ENCODE results near the gene SCUBE1.
A peak's percentile ranks its signal among the peaks of the same experiment; 100 is the strongest.

The SCUBE1 gene

DNA sequence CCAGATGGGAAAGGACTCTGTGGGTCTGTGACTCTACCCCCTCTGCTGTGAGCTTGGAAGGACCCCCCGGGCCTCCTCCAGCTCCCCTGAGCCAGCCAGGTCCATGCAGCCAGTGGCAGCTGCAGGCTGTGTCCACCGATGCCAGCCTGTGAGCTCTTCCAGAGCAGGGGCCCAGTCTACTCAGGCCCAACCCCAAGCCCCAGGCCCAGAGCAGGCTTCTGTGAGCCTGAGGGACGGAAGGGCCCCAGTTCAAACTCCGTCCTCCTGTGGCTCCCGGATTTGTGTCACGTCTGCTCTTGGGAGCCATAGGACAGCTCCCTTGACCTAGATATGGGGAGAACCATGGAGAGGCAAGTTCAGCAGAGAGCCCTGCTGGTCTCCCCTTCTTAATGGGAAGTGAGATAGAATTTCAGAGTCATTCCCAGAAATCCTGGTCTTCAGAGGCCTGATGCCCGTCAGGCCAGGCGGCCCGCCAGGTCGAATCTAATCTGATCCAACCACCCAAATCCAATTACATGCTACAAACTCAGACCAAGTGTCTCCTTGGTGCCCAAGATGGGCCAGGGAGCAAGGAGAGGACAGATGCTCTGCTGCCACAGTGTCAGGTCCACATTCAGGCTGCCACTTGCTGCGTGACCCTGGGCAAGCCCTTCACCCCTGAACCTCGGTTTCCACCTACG lies 75.1 kb downstream of the SCUBE1 start:
- Mint-ChIP-seq H3K27ac (no peak overlapping the region), H3K27me3 (ENCODE audit: low read depth, poor library complexity) (peaks cover 52% of the 10 kb centered on the region), H3K4me3 (no peak overlapping the region), H3K36me3 (ENCODE audit: low read depth) (no peaks in the 10 kb centered on the region), H3K9me3 (no peaks in the 10 kb centered on the region), H3K4me1 (peaks cover 93% of the 10 kb centered on the region)
- TF ChIP-seq, protein P1, sequence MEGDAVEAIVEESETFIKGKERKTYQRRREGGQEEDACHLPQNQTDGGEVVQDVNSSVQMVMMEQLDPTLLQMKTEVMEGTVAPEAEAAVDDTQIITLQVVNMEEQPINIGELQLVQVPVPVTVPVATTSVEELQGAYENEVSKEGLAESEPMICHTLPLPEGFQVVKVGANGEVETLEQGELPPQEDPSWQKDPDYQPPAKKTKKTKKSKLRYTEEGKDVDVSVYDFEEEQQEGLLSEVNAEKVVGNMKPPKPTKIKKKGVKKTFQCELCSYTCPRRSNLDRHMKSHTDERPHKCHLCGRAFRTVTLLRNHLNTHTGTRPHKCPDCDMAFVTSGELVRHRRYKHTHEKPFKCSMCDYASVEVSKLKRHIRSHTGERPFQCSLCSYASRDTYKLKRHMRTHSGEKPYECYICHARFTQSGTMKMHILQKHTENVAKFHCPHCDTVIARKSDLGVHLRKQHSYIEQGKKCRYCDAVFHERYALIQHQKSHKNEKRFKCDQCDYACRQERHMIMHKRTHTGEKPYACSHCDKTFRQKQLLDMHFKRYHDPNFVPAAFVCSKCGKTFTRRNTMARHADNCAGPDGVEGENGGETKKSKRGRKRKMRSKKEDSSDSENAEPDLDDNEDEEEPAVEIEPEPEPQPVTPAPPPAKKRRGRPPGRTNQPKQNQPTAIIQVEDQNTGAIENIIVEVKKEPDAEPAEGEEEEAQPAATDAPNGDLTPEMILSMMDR (IDR thresholded peaks at IDR 0.05), result no peak
- DNase-seq, result no peak

DNA sequence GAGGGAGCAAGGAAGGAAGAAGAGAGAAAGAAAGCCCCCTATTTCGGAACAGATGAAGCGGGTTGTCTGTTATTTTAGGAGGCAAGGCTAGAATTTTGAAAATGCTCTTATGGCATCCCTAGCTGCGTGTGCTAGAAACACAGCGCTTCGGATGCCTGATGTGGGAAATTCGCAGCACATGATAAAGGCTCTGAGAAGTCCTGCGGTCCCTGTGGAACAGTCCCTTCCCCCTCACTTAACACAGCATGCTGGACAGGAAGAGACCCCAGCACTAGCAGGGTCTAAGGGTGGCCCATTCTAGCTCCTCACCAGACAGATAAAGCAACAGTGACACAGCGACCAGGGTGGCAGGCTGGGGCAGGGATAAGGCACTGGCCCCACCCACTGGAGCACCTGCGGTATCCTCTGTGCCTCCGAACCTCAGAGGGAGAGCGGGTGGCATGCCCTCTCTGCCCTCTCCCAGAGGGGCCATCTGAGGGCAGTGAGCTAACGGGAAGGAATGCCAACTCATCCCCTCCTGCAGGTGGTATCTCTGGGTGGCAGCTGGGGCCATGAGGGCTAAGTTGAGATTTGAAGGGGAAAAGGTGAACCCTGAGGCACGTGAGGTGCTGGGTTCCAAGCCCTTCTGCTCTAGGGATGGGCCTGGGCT lies 75.7 kb downstream of the SCUBE1 start:
- DNase-seq, result no peak
- peaks cover 93% of the 10 kb centered on the region for H3K4me1 Mint-ChIP-seq
- TF ChIP-seq, protein P1 (IDR thresholded peaks at IDR 0.05), result no peak
- H3K9me3 Mint-ChIP-seq, result no peaks in the 10 kb centered on the region
- H3K27me3 Mint-ChIP-seq (ENCODE audit: low read depth, poor library complexity), result peaks cover 46% of the 10 kb centered on the region
- no peak overlapping the region for H3K27ac Mint-ChIP-seq
- no peak overlapping the region for H3K4me3 Mint-ChIP-seq
- no peaks in the 10 kb centered on the region for H3K36me3 Mint-ChIP-seq (ENCODE audit: low read depth)

DNA sequence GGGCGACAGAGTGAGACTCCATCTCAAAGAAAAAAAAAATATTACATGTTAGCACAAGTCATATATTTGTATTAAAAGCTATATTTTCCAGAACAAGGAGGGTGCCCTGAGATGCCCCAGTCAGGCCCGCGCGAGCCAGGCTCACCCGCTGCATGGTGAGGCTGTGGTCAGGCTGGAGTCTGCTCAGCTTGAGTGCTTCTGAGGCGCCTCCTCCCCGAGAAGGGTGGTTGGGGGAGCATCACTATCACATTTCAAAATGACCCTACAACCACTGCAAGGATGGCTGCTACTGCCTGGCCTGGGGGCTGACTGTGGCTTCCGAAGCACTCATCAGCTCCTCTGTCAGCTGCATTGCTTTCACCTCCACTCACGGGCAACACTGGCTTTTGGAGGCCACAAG lies 77.1 kb downstream of the SCUBE1 start:
- Mint-ChIP-seq H3K9me3 (no peaks in the 10 kb centered on the region), H3K4me1 (peaks cover 94% of the 10 kb centered on the region), H3K27me3 (ENCODE audit: low read depth, poor library complexity) (peaks cover 33% of the 10 kb centered on the region), H3K27ac (no peak overlapping the region), H3K36me3 (ENCODE audit: low read depth) (peaks cover 7% of the 10 kb centered on the region), H3K4me3 (peak overlapping the region; percentile 49)
- TF ChIP-seq, protein P1 (IDR thresholded peaks at IDR 0.05), result no peak
- DNase-seq, result peak; percentile 41

DNA sequence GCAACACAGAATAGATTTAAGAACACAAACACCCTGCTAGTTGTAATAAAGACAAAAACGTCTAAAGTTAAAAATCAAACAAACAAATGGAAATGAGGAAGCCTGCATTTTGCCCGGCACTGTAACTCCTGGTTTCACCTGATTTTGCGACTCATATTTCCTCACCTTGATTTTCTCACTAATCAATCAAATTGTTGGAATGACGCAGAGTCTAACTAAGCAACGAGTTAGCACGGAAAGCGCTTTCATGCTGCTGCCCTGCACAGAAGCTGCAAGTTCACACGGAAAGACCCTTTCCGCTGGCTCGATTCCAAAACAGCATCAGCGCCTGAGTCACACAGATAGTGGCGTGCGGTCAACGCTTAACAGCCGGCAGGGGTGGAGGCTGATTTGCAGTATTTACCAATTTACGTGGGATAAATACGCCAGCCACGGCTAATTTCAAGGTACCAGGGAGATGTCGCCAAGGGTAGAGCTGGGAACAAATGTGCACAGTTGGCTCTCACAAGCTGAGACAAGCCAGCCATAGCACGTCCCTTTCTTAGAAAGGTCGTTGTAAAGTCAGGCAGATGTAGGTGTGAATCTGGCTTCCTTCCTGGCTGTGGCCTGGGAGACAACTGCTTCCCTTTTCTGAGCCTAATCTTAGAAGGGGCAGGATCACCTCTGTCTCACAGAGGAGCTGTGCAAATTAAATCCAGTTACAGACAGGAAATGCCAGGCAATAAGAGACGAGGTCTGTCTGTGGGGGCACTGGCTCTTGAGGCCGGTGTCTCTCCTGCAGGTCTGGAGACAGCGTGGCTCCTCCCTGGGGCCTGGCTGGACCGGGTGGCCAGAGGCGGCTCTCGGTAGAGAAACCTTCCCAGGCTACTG lies 79.3 kb downstream of the SCUBE1 start:
- H3K4me3 Mint-ChIP-seq, result peak overlapping the region; percentile 62
- H3K9me3 Mint-ChIP-seq, result no peaks in the 10 kb centered on the region

DNA sequence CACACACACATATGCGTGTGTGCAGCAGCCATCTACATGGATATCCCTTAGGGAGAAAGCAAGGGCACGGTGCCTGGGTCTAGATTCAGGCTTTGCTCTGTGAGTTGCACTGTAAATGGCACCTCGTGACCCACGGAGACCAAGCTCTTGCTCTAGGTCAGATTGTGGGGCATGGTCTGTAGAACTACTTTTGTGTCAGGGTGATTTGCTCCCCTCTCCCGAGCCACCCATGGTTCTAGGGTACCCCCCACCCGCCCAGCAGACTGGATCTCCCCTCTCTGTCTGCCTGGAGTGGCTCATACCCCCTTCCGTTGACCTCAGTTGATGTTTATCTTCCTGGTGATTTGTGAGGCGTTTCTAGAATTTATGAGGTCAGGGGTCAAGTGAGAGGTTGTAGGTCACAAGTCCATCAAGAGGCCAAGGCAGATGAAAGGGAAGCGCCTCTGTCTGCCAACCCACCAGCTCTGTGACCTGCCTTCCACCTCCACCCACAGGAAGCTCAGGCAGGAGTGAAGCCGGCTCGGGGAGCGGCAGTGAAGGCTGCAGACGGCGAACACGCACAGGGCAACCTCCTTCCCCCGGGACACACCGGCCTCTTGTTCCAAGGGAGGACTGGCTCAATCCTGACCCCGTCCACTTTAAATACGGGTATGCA lies 80.1 kb downstream of the SCUBE1 start:
- peak overlapping the region; percentile 20 for H3K27ac Mint-ChIP-seq
- TF ChIP-seq, protein P1 (IDR thresholded peaks at IDR 0.05), result no peak
- DNase-seq, result peak; percentile 78
- H3K4me1 Mint-ChIP-seq, result peaks cover 88% of the 10 kb centered on the region
- H3K27me3 Mint-ChIP-seq (ENCODE audit: low read depth, poor library complexity), result peaks cover 46% of the 10 kb centered on the region
- peaks cover 22% of the 10 kb centered on the region for H3K36me3 Mint-ChIP-seq (ENCODE audit: low read depth)
- no peaks in the 10 kb centered on the region for H3K9me3 Mint-ChIP-seq
- H3K4me3 Mint-ChIP-seq, result peak overlapping the region; percentile 9

More for the DNA sequence above, 79.3 kb downstream of the SCUBE1 start:
- DNase-seq, result no peak
- Mint-ChIP-seq H3K36me3 (ENCODE audit: low read depth) (peaks cover 20% of the 10 kb centered on the region), H3K27me3 (ENCODE audit: low read depth, poor library complexity) (peaks cover 43% of the 10 kb centered on the region), H3K27ac (peak overlapping the region; percentile 20), H3K4me1 (peaks cover 89% of the 10 kb centered on the region)
- TF ChIP-seq, protein P1 (IDR thresholded peaks at IDR 0.05), result no peak

Measured in nephron progenitor cell (in vitro differentiated cells).